Heart right ventricle (tissue), 16 donors: ENCODE measurements around the gene ODF4. TPM values are rescaled to one million over a fixed set of nuclear protein-coding genes. Genes with fewer than 3 reads are reported as not detected.
"Not testable (repeated sequence)": the region's sequence is repeated elsewhere in the genome, so short reads cannot be mapped to it uniquely, and the experiment has no call there.

Experiments used
- ATAC-seq, 8 donors: fragments of 200-7000 bp; cut with Tn5 transposase; one replicate each; pipeline ENCODE4 v1.9.1; 2020; ENCODE audit warnings: mild to moderate bottlenecking in 8 of 8, moderate library complexity in 8 of 8, moderate number of reproducible peaks in 1 of 8
- DNase-seq, 2 donors: peaks; one replicate each; pipeline ENCODE4 v3.0.0-alpha.2; 2020
- H3K27ac ChIP-seq, 10 donors: fragments of 200-600 bp; sonication (generic) in 2 of 10; one replicate each; pipeline versions ENCODE4 v1.5.0 to v1.8.0; 2020 to 2022; ENCODE audit warnings: mild to moderate bottlenecking in 3 of 10
- H3K27me3 ChIP-seq, 7 donors: fragments of 200-600 bp; one replicate each; pipeline ENCODE4 v1.8.0; 2021 to 2022; ENCODE audit warnings: mild to moderate bottlenecking in 2 of 7
- H3K36me3 ChIP-seq, 9 donors: fragments of 200-600 bp; sonication (generic) in 1 of 9; one replicate each; pipeline versions ENCODE4 v1.5.0 to v1.8.0; 2020 to 2022; ENCODE audit warnings: mild to moderate bottlenecking in 2 of 9
- H3K4me1 ChIP-seq, 9 donors: fragments of 200-600 bp; sonication (generic) in 1 of 9; one replicate each; pipeline versions ENCODE4 v1.5.0 to v1.8.0; 2020 to 2022; ENCODE audit warnings: mild to moderate bottlenecking in 4 of 9
- H3K4me3 ChIP-seq, 10 donors: fragments of 200-600 bp; sonication (generic) in 2 of 10; one replicate each; pipeline versions ENCODE4 v1.5.0 to v1.8.0; 2020 to 2022; ENCODE audit warnings: mild to moderate bottlenecking in 7 of 10, moderate library complexity in 2 of 10
- H3K9me3 ChIP-seq, 11 donors: fragments of 200-600 bp in 10 of 11; sonication (generic) in 2 of 11; one replicate each; pipeline versions ENCODE4 v1.5.0 to v1.8.0; 2013 to 2022; ENCODE audit warnings: mild to moderate bottlenecking in 2 of 11, control low read depth in 1 of 11, moderate library complexity in 1 of 11
- CTCF ChIP-seq, 9 donors: fragments of 200-600 bp; sonication (generic) in 2 of 9; IDR thresholded peaks; one replicate each; pipeline versions ENCODE4 v1.5.0 to v1.8.0; 2021 to 2022; ENCODE audit warnings: antibody characterized with exemption in 9 of 9, mild to moderate bottlenecking in 5 of 9, moderate library complexity in 1 of 9
- WGBS, 2 donors: extraction: QIAGEN DNeasy Blood & Tissue Kit; methylation state at CpG; one replicate each; pipeline ENCODE4 v1.1.7; 2013; ENCODE audit warnings: inconsistent platforms in 1 of 2; 5-methylcytosine and 5-hydroxymethylcytosine counted together
- intact Hi-C, 10 donors: fragments of 100-400 bp; cut with DNase I; formaldehyde crosslinking; loops; one replicate each; pipeline versions ENCODE4 v1.11.1 to v1.14.2; 2022
- polyA plus RNA-seq, 2 donors: library from polyadenylated mRNA; stranded (reverse); fragments of 200-250 nt; gene quantifications; one replicate each; pipeline ENCODE4 v1.2.3, GENCODE V29; 2013
- total RNA-seq, 10 donors: library from RNA; stranded (reverse); fragmentation: NEBNext Ultra II Directional in 3 of 10; extraction: Animal tissue kit (Norgen Biotek cat#: 25700) in 3 of 10; gene quantifications; one replicate each; pipeline versions ENCODE4 v1.2.1 to v1.2.4, GENCODE V29; 2021 to 2023
- donor health status: Arrhythmogenic right ventricular cardiomyopathy.
- donor health status: ischemic (EF 13 %, LVEDD 7.1; RV severe dilation, severe dysfunction).
- donor health status: healthy with polysubstance abuse.
- donor health status: DM: no; HTN: yes; CAD: no.
- donor health status: DM: no; HTN: no; CAD: no.
- donor health status: ischemic (EF 25% LVEDD 6.9; RV normal size, moderate dysfunction).
- donor health status: ischemic (EF 25% LVEDD 5.7; RV mildly dilated, moderate dysfunction).
- donor health status: healthy.
- donor health status: DM: yes; HTN: yes; CAD: no.
- donor health status: Ischemic cardiomyopathy.
- donor health status: ischemic (EF 35%, LVEDD 5.7; RV mildly dilated, moderate dysfunction).
- donor health status: nonischemic (EF 11% LVEDD 7.7; RV severe dilation, severe dysfunction).
- donor health status: DM: yes; HTN: yes; CAD: no.
- donor health status: PGD.
- donor health status: ischemic (EF 29% LVEDD 5.4; RV normal size, mild dysfunction).
- donor health status: nonischemic (EF 23%, LVEDD 6.1; RV moderate dilation, normal function).

ODF4 gene
- total and polyA plus RNA-seq, 12 donors, result not detected

DNA sequence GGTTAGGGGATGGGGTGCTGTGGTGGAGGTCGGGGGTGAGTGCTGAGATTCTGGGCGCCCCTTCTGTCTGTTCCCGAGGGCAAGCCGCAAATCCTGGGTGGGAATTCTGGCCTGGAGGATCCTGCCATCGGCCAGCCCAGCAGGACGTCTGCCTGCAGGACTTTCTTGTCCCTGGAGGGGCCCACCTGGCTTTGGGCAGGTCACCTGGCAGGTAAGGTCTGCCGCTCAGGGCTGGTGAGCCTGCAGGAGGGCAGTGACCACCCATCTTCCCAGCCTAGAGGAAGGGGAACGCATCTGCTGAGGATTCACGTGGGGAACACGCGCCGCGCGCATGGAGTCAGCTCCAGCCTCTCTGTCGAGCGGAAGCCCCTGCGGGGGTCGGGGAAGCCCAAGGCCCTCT, 52.6 kb downstream of the ODF4 start:
- no peaks in the 10 kb centered on the region for H3K9me3 ChIP-seq
- no peaks in the 10 kb centered on the region for H3K36me3 ChIP-seq
- H3K27me3 ChIP-seq, result peaks cover 0 to 53% (median 33%) of the 10 kb centered on the region in 7 donors
- no peak overlapping the region for H3K4me3 ChIP-seq
- H3K27ac ChIP-seq, result no peak overlapping the region
- WGBS, 2 donors, result 65 to 69% methylated on average over 18 of the region's 18 CpGs
- no peak for TF ChIP-seq CTCF (IDR thresholded peaks at IDR 0.05)
- ATAC-seq (peak in 1 of 8 donors; percentile 49), DNase-seq (no peak)
- intact Hi-C loops, result loop anchor here in 1 of 10 donors (2.0 kb wide), 1 partner anchor 39 kb away; no protein-coding TSS in a partner anchor
- peaks cover 0 to 11% (median 0%) of the 10 kb centered on the region in 9 donors for H3K4me1 ChIP-seq

DNA sequence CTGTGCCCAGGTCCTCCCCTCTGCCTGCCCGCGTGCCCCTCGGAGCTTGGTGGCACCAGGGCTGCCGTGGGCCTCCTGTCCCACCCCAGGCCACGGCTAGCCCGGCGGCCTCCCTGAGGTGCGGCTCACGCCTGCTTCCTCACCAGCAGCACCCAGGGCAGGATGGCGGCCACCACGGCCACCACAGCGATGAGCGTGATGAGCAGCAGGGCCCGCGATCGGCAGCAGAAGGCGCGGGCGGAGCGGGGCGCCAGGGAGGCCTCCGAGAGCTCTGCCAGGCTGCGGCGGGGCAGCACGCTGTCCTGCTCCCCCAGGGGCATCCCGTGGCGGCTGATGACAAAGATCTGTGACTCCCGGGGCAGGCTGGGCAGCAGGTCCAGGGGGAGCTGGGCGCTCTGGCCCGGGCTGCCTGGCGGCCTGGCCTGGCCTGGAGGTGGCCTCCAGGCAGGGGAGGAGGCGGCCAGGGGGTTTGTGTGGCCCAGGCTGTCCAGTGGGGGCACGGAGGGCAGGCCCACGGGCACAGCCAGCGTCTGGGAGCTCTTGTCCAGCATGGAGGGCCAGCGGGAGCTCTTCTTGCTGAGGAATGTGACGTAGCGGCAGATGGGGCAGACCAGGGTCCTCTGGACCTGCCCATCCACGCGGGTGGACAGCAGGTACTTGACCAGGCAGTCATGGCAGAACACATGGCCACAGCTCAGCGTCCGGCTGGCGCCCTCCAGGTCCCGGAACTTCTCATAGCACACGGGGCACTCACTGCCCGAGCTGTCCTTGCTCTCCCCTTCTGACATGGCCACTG, 53.2 kb downstream of the ODF4 start:
- DNase-seq (no peak), ATAC-seq (peak in 2 of 8 donors; percentile 10 to 54)
- H3K9me3 ChIP-seq, result no peaks in the 10 kb centered on the region
- H3K27ac ChIP-seq, result peak overlapping the region in 1 of 10 donors; percentile 61
- no peaks in the 10 kb centered on the region for H3K36me3 ChIP-seq
- WGBS, 2 donors, result 85 to 86% methylated on average over 46 of the region's 46 CpGs
- no peak overlapping the region for H3K4me3 ChIP-seq
- H3K4me1 ChIP-seq, result peaks cover 0 to 11% (median 0%) of the 10 kb centered on the region in 9 donors
- intact Hi-C loops, result loop anchor here in 1 of 10 donors (2.0 kb wide), 1 partner anchor 38 kb away; no protein-coding TSS in a partner anchor
- peaks cover 0 to 59% (median 36%) of the 10 kb centered on the region in 7 donors for H3K27me3 ChIP-seq
- TF ChIP-seq CTCF (IDR thresholded peaks at IDR 0.05), result no peak

GRCh38 chr17:8393470-8394231, 54.0 kb downstream of the ODF4 start:
- WGBS, 2 donors, result 63 to 65% methylated on average over 6 to 8 of the region's 8 CpGs
- peaks cover 0 to 62% (median 44%) of the 10 kb centered on the region in 7 donors for H3K27me3 ChIP-seq

GRCh38 chr17:8394497-8394896, 54.9 kb downstream of the ODF4 start:
- Histone ChIP-seq H3K27me3 (peaks cover 0 to 69% (median 47%) of the 10 kb centered on the region in 7 donors), H3K27ac (peak overlapping the region in 1 of 10 donors; percentile 36), H3K4me1 (peaks cover 0 to 11% (median 0%) of the 10 kb centered on the region in 9 donors)
- DNase-seq, ATAC-seq, intact Hi-C loops, H3K4me3 ChIP-seq, H3K36me3 ChIP-seq, H3K9me3 ChIP-seq: not testable (repeated sequence)
- WGBS, 2 donors, result 90% methylated on average over 9 of the region's 9 CpGs

More at GRCh38 chr17:8393470-8394231, 54.0 kb downstream of the ODF4 start:
- Histone ChIP-seq H3K36me3 (no peaks in the 10 kb centered on the region), H3K27ac (peak overlapping the region in 1 of 10 donors; percentile 61), H3K4me3 (no peak overlapping the region), H3K4me1 (peaks cover 0 to 11% (median 0%) of the 10 kb centered on the region in 9 donors), H3K9me3 (no peaks in the 10 kb centered on the region)
- intact Hi-C loops, result loop anchor here in 1 of 10 donors (2.0 kb wide), 1 partner anchor 37 kb away; no protein-coding TSS in a partner anchor
- DNase-seq (no peak), ATAC-seq (peak in 5 of 8 donors; percentile 30 to 52 (median 35))
- TF ChIP-seq CTCF (IDR thresholded peaks at IDR 0.05), result no peak

Other genes with a start within 250 kb of the ODF4 start
- gene ALOXE3, start 221.3 kb upstream of the ODF4 start, total RNA-seq, result not detected
- gene ALOXE3, start 221.3 kb upstream of the ODF4 start, polyA plus RNA-seq, result under 1 TPM in 1 of 2 donors, not detected in 1; 0.09 TPM
- gene HES7, start 215.7 kb upstream of the ODF4 start, total RNA-seq, result under 1 TPM in 5 of 10 donors, not detected in 5; 0.17 to 0.52 (median 0.38) TPM
- 1 to 10 TPM in 1 of 2 donors, under 1 TPM in 1; 0.91 to 1.5 TPM for gene HES7, start 215.7 kb upstream of the ODF4 start, polyA plus RNA-seq
- gene PER1, start 187.4 kb upstream of the ODF4 start, total RNA-seq, result 100 to 1,000 TPM in 6 of 10 donors, 10 to 100 TPM in 4; 37.4 to 154 (median 112) TPM
- gene PER1, start 187.4 kb upstream of the ODF4 start, polyA plus RNA-seq, result 100 to 1,000 TPM; 112 to 135 TPM
- gene VAMP2, start 176.9 kb upstream of the ODF4 start, total RNA-seq, result 10 to 100 TPM; 46.8 to 67.8 (median 62.7) TPM
- 10 to 100 TPM; 49.0 to 54.3 TPM for gene VAMP2, start 176.9 kb upstream of the ODF4 start, polyA plus RNA-seq
- gene TMEM107, start 163.5 kb upstream of the ODF4 start, total RNA-seq, result 10 to 100 TPM in 1 of 10 donors, 1 to 10 TPM in 9; 5.2 to 15.2 (median 7.3) TPM
- gene TMEM107, start 163.5 kb upstream of the ODF4 start, polyA plus RNA-seq, result 1 to 10 TPM; 4.5 to 7.8 TPM
- 1 to 10 TPM; 5.3 to 9.4 (median 7.7) TPM for gene BORCS6, start 149.7 kb upstream of the ODF4 start, total RNA-seq
- gene BORCS6, start 149.7 kb upstream of the ODF4 start, polyA plus RNA-seq, result 10 to 100 TPM in 1 of 2 donors, 1 to 10 TPM in 1; 4.2 to 13.8 TPM
- gene AURKB, start 129.3 kb upstream of the ODF4 start, total RNA-seq, result 1 to 10 TPM in 3 of 10 donors, under 1 TPM in 2, not detected in 5; 0.38 to 6.4 (median 1.0) TPM
- gene AURKB, start 129.3 kb upstream of the ODF4 start, polyA plus RNA-seq, result 1 to 10 TPM in 1 of 2 donors, under 1 TPM in 1; 0.38 to 1.5 TPM
- 10 to 100 TPM; 12.5 to 19.8 (median 14.8) TPM for gene CTC1, start 91.8 kb upstream of the ODF4 start, total RNA-seq
- gene CTC1, start 91.8 kb upstream of the ODF4 start, polyA plus RNA-seq, result 10 to 100 TPM in 1 of 2 donors, 1 to 10 TPM in 1; 5.9 to 19.3 TPM
- 10 to 100 TPM in 9 of 10 donors, 1 to 10 TPM in 1; 9.6 to 17.9 (median 13.7) TPM for gene PFAS, start 90.6 kb upstream of the ODF4 start, total RNA-seq
- gene PFAS, start 90.6 kb upstream of the ODF4 start, polyA plus RNA-seq, result 10 to 100 TPM in 1 of 2 donors, 1 to 10 TPM in 1; 8.6 to 11.2 TPM
- gene RANGRF, start 51.2 kb upstream of the ODF4 start, total RNA-seq, result 10 to 100 TPM; 20.7 to 28.2 (median 24.4) TPM
- 10 to 100 TPM; 32.3 to 53.5 TPM for gene RANGRF, start 51.2 kb upstream of the ODF4 start, polyA plus RNA-seq
- 1 to 10 TPM; 1.5 to 4.5 (median 2.3) TPM for gene SLC25A35, start 44.4 kb upstream of the ODF4 start, total RNA-seq
- 1 to 10 TPM; 2.4 to 6.8 TPM for gene SLC25A35, start 44.4 kb upstream of the ODF4 start, polyA plus RNA-seq
- 10 to 100 TPM; 13.5 to 30.6 (median 19.4) TPM for gene ARHGEF15, start 29.6 kb upstream of the ODF4 start, total RNA-seq
- gene ARHGEF15, start 29.6 kb upstream of the ODF4 start, polyA plus RNA-seq, result 10 to 100 TPM; 11.1 to 32.7 TPM
- 1,000 to 10,000 TPM; 1,004 to 1,398 (median 1,028) TPM for gene RPL26, start 43.4 kb downstream of the ODF4 start, total RNA-seq
- gene RPL26, start 43.4 kb downstream of the ODF4 start, polyA plus RNA-seq, result 1,000 to 10,000 TPM in 1 of 2 donors, 100 to 1,000 TPM in 1; 890 to 4,129 TPM
- not detected for gene RNF222, start 58.0 kb downstream of the ODF4 start, total RNA-seq
- gene RNF222, start 58.0 kb downstream of the ODF4 start, polyA plus RNA-seq, result not detected
- gene NDEL1, start 96.0 kb downstream of the ODF4 start, total RNA-seq, result 10 to 100 TPM; 21.2 to 37.0 (median 28.4) TPM
- gene NDEL1, start 96.0 kb downstream of the ODF4 start, polyA plus RNA-seq, result 10 to 100 TPM; 22.5 to 27.1 TPM